ENCODE results near the gene SYNE1. TPM values are rescaled to one million over a fixed set of nuclear protein-coding genes. Genes with fewer than 3 reads are reported as not detected.
"Not testable (repeated sequence)": the region's sequence is repeated elsewhere in the genome, so short reads cannot be mapped to it uniquely, and the experiment has no call there.

The SYNE1 gene, protein sequence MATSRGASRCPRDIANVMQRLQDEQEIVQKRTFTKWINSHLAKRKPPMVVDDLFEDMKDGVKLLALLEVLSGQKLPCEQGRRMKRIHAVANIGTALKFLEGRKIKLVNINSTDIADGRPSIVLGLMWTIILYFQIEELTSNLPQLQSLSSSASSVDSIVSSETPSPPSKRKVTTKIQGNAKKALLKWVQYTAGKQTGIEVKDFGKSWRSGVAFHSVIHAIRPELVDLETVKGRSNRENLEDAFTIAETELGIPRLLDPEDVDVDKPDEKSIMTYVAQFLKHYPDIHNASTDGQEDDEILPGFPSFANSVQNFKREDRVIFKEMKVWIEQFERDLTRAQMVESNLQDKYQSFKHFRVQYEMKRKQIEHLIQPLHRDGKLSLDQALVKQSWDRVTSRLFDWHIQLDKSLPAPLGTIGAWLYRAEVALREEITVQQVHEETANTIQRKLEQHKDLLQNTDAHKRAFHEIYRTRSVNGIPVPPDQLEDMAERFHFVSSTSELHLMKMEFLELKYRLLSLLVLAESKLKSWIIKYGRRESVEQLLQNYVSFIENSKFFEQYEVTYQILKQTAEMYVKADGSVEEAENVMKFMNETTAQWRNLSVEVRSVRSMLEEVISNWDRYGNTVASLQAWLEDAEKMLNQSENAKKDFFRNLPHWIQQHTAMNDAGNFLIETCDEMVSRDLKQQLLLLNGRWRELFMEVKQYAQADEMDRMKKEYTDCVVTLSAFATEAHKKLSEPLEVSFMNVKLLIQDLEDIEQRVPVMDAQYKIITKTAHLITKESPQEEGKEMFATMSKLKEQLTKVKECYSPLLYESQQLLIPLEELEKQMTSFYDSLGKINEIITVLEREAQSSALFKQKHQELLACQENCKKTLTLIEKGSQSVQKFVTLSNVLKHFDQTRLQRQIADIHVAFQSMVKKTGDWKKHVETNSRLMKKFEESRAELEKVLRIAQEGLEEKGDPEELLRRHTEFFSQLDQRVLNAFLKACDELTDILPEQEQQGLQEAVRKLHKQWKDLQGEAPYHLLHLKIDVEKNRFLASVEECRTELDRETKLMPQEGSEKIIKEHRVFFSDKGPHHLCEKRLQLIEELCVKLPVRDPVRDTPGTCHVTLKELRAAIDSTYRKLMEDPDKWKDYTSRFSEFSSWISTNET (N-terminal part only)
- polyA plus RNA-seq (2011; rRNA removed), result 35.7 and 38.0 TPM in 2 replicates
- 181 and 230 TPM in 2 replicates for polyA minus RNA-seq (2011; rRNA and poly(A)+ RNA removed)

GRCh38 chr6:152637296-152638047, at the start of gene SYNE1:
TSS of gene SYNE1 (minus strand) at chr6:152637362. CDS start at chr6:152628331, 9,031 bp downstream.
- TF ChIP-seq CTCF (IDR thresholded peaks at IDR 0.05; ENCODE audit: low read depth, low read length), result no peak
- peak within 1 kb of the TSS; percentile 79 for H3K4me3 ChIP-seq (ENCODE audit: low read depth, low read length)
- ChIA-PET POLR2A (no interaction called here), CTCF (no interaction called here)
- H3K9me3 ChIP-seq (ENCODE audit: control insufficient read depth, insufficient read depth, low read length), result no peaks in the 10 kb centered on the region
- H3K27ac ChIP-seq (ENCODE audit: low read depth, low read length), result no peak within 1 kb of the TSS
- H3K27me3 ChIP-seq (ENCODE audit: control insufficient read depth, insufficient read depth, low read length), result no peaks in the 10 kb centered on the region
- no peak for DNase-seq (ENCODE audit: low read depth, low spot score)

GRCh38 chr6:152685819-152686218, 48.7 kb upstream of the SYNE1 start:
- Histone ChIP-seq H3K9me3 (ENCODE audit: control insufficient read depth, insufficient read depth, low read length) (no peaks in the 10 kb centered on the region; the same call in 1 of the 2 replicates), H3K4me3 (ENCODE audit: low read depth, low read length) (no peak overlapping the region), H3K27me3 (ENCODE audit: control insufficient read depth, insufficient read depth, low read length) (no peaks in the 10 kb centered on the region), H3K27ac (ENCODE audit: low read depth, low read length) (no peak overlapping the region)
- DNase-seq (ENCODE audit: low read depth, low spot score), result no peak
- CTCF ChIA-PET, result no interaction called here
- POLR2A ChIA-PET, result no interaction called here
- no peak for TF ChIP-seq CTCF (IDR thresholded peaks at IDR 0.05; ENCODE audit: low read depth, low read length)

GRCh38 chr6:152682935-152683334, 45.8 kb upstream of the SYNE1 start:
- H3K27ac ChIP-seq (ENCODE audit: low read depth, low read length); H3K9me3 ChIP-seq (ENCODE audit: control insufficient read depth, insufficient read depth, low read length); DNase-seq (ENCODE audit: low read depth, low spot score); H3K27me3 ChIP-seq (ENCODE audit: control insufficient read depth, insufficient read depth, low read length); H3K4me3 ChIP-seq (ENCODE audit: low read depth, low read length); CTCF ChIA-PET; POLR2A ChIA-PET: not testable (repeated sequence)

- DNase-seq (ENCODE audit: low read depth, low spot score), result no peak
- POLR2A ChIA-PET, result no interaction called here
- Histone ChIP-seq H3K4me3 (ENCODE audit: low read depth, low read length) (no peak overlapping the region), H3K27ac (ENCODE audit: low read depth, low read length) (no peak overlapping the region), H3K27me3 (ENCODE audit: control insufficient read depth, insufficient read depth, low read length) (no peaks in the 10 kb centered on the region), H3K9me3 (ENCODE audit: control insufficient read depth, insufficient read depth, low read length) (no peaks in the 10 kb centered on the region; the same call in 1 of the 2 replicates)
- no peak for TF ChIP-seq CTCF (IDR thresholded peaks at IDR 0.05; ENCODE audit: low read depth, low read length)
- CTCF ChIA-PET, result interaction anchor here (1.1 kb wide), 1 partner anchor 13 kb away, joined by 3 read pairs; no protein-coding TSS in a partner anchor
Measured at GRCh38 chr6:152682141-152682540, 45.0 kb upstream of the SYNE1 start.
